Spleen (tissue), 7 donors: ENCODE results near the gene PRLH.

ENCODE experiments used
- POLR2A ChIP-seq, 3 donors: fragments of 450-650 bp; IDR thresholded peaks; one replicate each; pipeline ENCODE4 v1.5.1; 2017; ENCODE audit warnings: antibody characterized with exemption in 3 of 3, mild to moderate bottlenecking in 1 of 3
- TF ChIP-seq, protein P1 (sequence below), 11 experiments: fragments of 200-600 bp in 7 of 11; fragments of 450-650 bp in 4 of 11; sonication (generic) in 4 of 11; IDR thresholded peaks in 8 of 11; conservative IDR thresholded peaks in 3 of 11; 1 replicate in 7 of 11; 2 replicates in 4 of 11; pipeline versions ENCODE4 v1.4.0 to v1.8.0; 2016 to 2021; ENCODE audit warnings: antibody characterized with exemption in 11 of 11, inconsistent platforms in 4 of 11, mild to moderate bottlenecking in 1 of 11
- donor health status: DM: no; HTN: no; CAD: no; lungs with moderate emphysema.
- donor health status: DM: no; HTN: no; CAD: no.
- donor health status: DM: no; HTN: no; CAD: no.

- TF ChIP-seq, protein P1, sequence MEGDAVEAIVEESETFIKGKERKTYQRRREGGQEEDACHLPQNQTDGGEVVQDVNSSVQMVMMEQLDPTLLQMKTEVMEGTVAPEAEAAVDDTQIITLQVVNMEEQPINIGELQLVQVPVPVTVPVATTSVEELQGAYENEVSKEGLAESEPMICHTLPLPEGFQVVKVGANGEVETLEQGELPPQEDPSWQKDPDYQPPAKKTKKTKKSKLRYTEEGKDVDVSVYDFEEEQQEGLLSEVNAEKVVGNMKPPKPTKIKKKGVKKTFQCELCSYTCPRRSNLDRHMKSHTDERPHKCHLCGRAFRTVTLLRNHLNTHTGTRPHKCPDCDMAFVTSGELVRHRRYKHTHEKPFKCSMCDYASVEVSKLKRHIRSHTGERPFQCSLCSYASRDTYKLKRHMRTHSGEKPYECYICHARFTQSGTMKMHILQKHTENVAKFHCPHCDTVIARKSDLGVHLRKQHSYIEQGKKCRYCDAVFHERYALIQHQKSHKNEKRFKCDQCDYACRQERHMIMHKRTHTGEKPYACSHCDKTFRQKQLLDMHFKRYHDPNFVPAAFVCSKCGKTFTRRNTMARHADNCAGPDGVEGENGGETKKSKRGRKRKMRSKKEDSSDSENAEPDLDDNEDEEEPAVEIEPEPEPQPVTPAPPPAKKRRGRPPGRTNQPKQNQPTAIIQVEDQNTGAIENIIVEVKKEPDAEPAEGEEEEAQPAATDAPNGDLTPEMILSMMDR (IDR thresholded peaks at IDR 0.05 in 8 of 11, conservative IDR thresholded peaks at IDR 0.05 in 3 of 11) = no peak
- TF ChIP-seq POLR2A (IDR thresholded peaks at IDR 0.05) = no peak
Observed at GRCh38 chr2:237574467-237574866, 8.1 kb downstream of the PRLH start.
